DMS 273 treated with DMSO at 0.1 percent for 48 hours (cell line): ENCODE results near the gene CCL3.
"Not testable (repeated sequence)": the region's sequence is repeated elsewhere in the genome, so short reads cannot be mapped to it uniquely, and the experiment has no call there.

Experiments
- DNase-seq: peaks from one replicate; lab custom pipeline; 2025; lab: John Stamatoyannopoulos, UW

Gene CCL3

GRCh38 chr17:36114971-36115648 is 25.2 kb upstream of the CCL3 start:
- DNase-seq, result not testable (repeated sequence)

- DNase-seq, result not testable (repeated sequence)
Observed at GRCh38 chr17:36113131-36113530, 23.2 kb upstream of the CCL3 start.

- DNase-seq, result no peak
Observed at GRCh38 chr17:36112572-36112971, 22.6 kb upstream of the CCL3 start.

GRCh38 chr17:36111068-36111490 is 21.1 kb upstream of the CCL3 start:
- no peak for DNase-seq

GRCh38 chr17:36108265-36108664 is 18.3 kb upstream of the CCL3 start:
- not testable (repeated sequence) for DNase-seq

GRCh38 chr17:36107660-36108059 is 17.7 kb upstream of the CCL3 start:
- no peak for DNase-seq

- DNase-seq, result no peak
Observed at GRCh38 chr17:36106493-36106835, 16.5 kb upstream of the CCL3 start.

GRCh38 chr17:36105781-36106492 is 16.0 kb upstream of the CCL3 start:
- DNase-seq, result no peak

- DNase-seq, result no peak
Observed at GRCh38 chr17:36104701-36105181, 14.8 kb upstream of the CCL3 start.

GRCh38 chr17:36104246-36104645 is 14.3 kb upstream of the CCL3 start:
- DNase-seq, result not testable (repeated sequence)

- not testable (repeated sequence) for DNase-seq
Observed at GRCh38 chr17:36103401-36103975, 13.5 kb upstream of the CCL3 start, which contains the start of gene CCL4. Gene CCL4 (plus strand): TSS chr17:36103827. CDS start chr17:36103906, 79 bp downstream.

GRCh38 chr17:36099004-36099403 is 9.1 kb upstream of the CCL3 start:
- DNase-seq, result not testable (repeated sequence)

- DNase-seq, result no peak
Observed at GRCh38 chr17:36095992-36096391, 6.0 kb upstream of the CCL3 start.

- no peak for DNase-seq
Observed at GRCh38 chr17:36094746-36095145, 4.8 kb upstream of the CCL3 start.

GRCh38 chr17:36094232-36094631 is 4.3 kb upstream of the CCL3 start:
- DNase-seq, result no peak

GRCh38 chr17:36092715-36093114 is 2.8 kb upstream of the CCL3 start:
- not testable (repeated sequence) for DNase-seq

- no peak for DNase-seq
Observed at GRCh38 chr17:36092230-36092629, 2.3 kb upstream of the CCL3 start.

- no peak for DNase-seq
Observed at GRCh38 chr17:36089339-36089865, 541 bp downstream of the CCL3 start.

GRCh38 chr17:36088670-36089338 is 1.1 kb downstream of the CCL3 start:
- DNase-seq, result no peak

- DNase-seq, result not testable (repeated sequence)
Observed at GRCh38 chr17:36087897-36088572, 1.9 kb downstream of the CCL3 start.

GRCh38 chr17:36087471-36087870 is 2.5 kb downstream of the CCL3 start:
- DNase-seq, result not testable (repeated sequence)

GRCh38 chr17:36086791-36087190 is 3.2 kb downstream of the CCL3 start:
- DNase-seq, result no peak
